ENCODE data around the gene TMEM242. TPM values are rescaled to one million over a fixed set of nuclear protein-coding genes. Genes with fewer than 3 reads are reported as not detected.
A peak's percentile ranks its signal among the peaks of the same experiment; 100 is the strongest.

The TMEM242 gene
- polyA plus RNA-seq, 2 of the 4 experiments (the other 2 are of a cell fraction): 5.3 to 7.4 TPM

DNA sequence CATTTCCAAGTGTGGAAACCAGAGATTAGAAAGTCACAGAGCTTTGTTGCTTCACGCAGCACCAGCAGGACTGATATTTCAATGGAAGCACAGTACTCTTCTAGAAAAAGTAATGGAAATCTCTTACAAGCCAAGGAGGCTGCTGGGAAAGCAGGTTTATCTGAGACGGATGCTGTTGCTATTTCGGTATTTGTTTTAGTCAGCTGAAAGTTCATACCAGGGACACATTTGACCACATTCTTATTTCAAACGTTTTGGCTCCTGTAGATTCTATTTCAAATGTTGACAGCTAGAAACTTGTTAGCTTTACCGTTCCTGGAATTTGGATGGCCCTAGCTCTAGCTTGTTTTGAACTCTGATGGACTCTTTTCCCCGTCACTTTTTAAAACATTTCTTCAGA lies 3.7 kb upstream of the TMEM242 start:
- Histone ChIP-seq H3K27ac (no peak overlapping the region), H3K9me3 (no peaks in the 10 kb centered on the region), H3K4me3 (no peak overlapping the region), H3K4me1 (peaks cover 11% of the 10 kb centered on the region; the same call in 2 of the 3 replicates), H3K4me2 (no peak overlapping the region)
- POLR2A ChIA-PET: interaction anchor here (0.7 kb wide), 1 partner anchor 53 kb away, joined by 3 read pairs; no protein-coding TSS in a partner anchor
- TF ChIP-seq SMC3 (IDR thresholded peaks at IDR 0.05) (no peak), RCOR1 (IDR thresholded peaks at IDR 0.05; ENCODE audit: low read depth, low read length) (no peak), ELK1 (IDR thresholded peaks at IDR 0.05; ENCODE audit: low read depth, low read length) (no peak), PBX3 (IDR thresholded peaks at IDR 0.05) (no peak), KDM5A (IDR thresholded peaks at IDR 0.05) (no peak), RARB (CRISPR knock-in tag; IDR thresholded peaks at IDR 0.05) (no peak), NFE2L2 (conservative IDR thresholded peaks at IDR 0.05; ENCODE audit: low read length) (no peak), PHF8 (IDR thresholded peaks at IDR 0.05; ENCODE audit: borderline replicate concordance, low read depth) (no peak), FOSB (CRISPR knock-in tag; IDR thresholded peaks at IDR 0.05) (no peak), EHMT2 (IDR thresholded peaks at IDR 0.05; ENCODE audit: low read depth) (no peak), HMGXB4 (CRISPR knock-in tag; IDR thresholded peaks at IDR 0.05; ENCODE audit: borderline replicate concordance) (no peak), EHF (CRISPR knock-in tag; IDR thresholded peaks at IDR 0.05) (no peak), POLR2A (IDR thresholded peaks at IDR 0.05; ENCODE audit: low read length) (no peak), HOXB13 (CRISPR knock-in tag; IDR thresholded peaks at IDR 0.05; ENCODE audit: low read depth) (no peak), ESRRA (IDR thresholded peaks at IDR 0.05; ENCODE audit: borderline replicate concordance, low read length) (no peak), HES2 (IDR thresholded peaks at IDR 0.05) (no peak), JUN (IDR thresholded peaks at IDR 0.05) (no peak), CEBPB (IDR thresholded peaks at IDR 0.05) (no peak)
- DNase-seq (ENCODE audit: low read depth in 1 of 2, low spot score in 1 of 2): no peak
- 48% methylated on average over 6 of the region's 6 CpGs for WGBS (ENCODE audit: missing lambda C conversion rate)
- ATAC-seq: no peak
- CTCF ChIA-PET: interaction anchor here (0.7 kb wide), 2 partner anchors 12 to 286 kb away, joined by 3 read pairs; no protein-coding TSS in a partner anchor
- FAIRE-seq: no peak

DNA sequence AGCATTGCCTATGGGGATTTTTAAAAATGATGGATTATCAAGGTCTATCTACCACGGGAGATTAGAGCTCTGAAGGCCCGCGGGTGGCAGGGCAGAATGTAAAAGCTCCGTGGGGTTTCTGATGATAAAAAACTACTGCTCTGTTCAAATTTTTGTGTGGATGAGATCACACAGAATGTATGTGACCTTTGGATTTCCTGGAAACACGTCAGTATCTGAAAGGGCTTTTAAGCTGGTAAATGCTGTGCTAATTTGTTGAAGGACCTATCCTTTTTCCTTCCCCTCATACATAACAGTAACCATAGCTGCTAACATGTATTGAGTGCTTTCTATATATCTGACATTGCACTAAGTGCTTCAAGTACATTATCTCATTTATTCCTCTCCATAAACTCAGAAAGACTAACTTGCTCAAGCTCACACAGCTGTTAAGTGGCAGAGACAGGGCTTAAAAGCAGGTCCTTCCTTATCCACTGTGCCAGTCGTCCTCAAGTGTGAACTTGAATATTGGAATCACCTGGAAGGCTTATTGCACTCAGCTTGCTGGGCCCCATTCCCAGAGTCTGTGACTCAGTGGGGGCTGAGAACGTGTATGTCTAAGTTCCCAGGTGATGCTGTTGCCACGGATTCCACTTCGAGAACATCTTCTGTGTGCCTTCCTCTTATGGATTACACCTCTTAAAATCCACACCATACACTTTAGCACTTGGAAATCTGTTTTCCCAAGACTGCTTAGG lies 1.9 kb upstream of the TMEM242 start:
- H3K4me2 ChIP-seq: peak overlapping the region; percentile 36; the same call in 1 of the 3 replicates
- ATAC-seq (no peak), DNase-seq (ENCODE audit: low read depth in 1 of 2, low spot score in 1 of 2) (no peak), FAIRE-seq (no peak)
- no peaks in the 10 kb centered on the region for H3K9me3 ChIP-seq
- 62% methylated on average over 9 of the region's 9 CpGs for WGBS (ENCODE audit: missing lambda C conversion rate)
- no peak overlapping the region for H3K27ac ChIP-seq
- TF ChIP-seq EHMT2 (IDR thresholded peaks at IDR 0.05; ENCODE audit: low read depth): no peak
- TF ChIP-seq, protein P1, sequence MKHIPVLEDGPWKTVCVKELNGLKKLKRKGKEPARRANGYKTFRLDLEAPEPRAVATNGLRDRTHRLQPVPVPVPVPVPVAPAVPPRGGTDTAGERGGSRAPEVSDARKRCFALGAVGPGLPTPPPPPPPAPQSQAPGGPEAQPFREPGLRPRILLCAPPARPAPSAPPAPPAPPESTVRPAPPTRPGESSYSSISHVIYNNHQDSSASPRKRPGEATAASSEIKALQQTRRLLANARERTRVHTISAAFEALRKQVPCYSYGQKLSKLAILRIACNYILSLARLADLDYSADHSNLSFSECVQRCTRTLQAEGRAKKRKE (CRISPR knock-in tag; IDR thresholded peaks at IDR 0.05; ENCODE audit: low read depth): no peak
- TF ChIP-seq HDAC2 (IDR thresholded peaks at IDR 0.05): no peak
- no peak for TF ChIP-seq CHD2 (IDR thresholded peaks at IDR 0.05; ENCODE audit: low read length, partially characterized antibody)
- peaks cover 11% of the 10 kb centered on the region; the same call in 2 of the 3 replicates for H3K4me1 ChIP-seq
- ChIA-PET POLR2A (interaction anchor here (2.4 kb wide), 1 partner anchor 55 kb away, joined by 24 read pairs; no protein-coding TSS in a partner anchor), CTCF (interaction anchor here (0.7 to 3.1 kb wide), 3 partner anchors 10 to 341 kb away, joined by 3 to 14 read pairs (median 9); no protein-coding TSS in a partner anchor)
- no peak overlapping the region for H3K4me3 ChIP-seq

Data from A549 (cell line).